OCI-LY3 (cell line): ENCODE results near the gene MGMT.

ENCODE experiments used
- H2AFZ ChIP-seq: fragments of 200-600, 300-600 bp; shearing (Covaris generic); 2 replicates; pipeline ENCODE4 v1.6.0; 2014; ENCODE audit warnings: antibody characterized with exemption, low read depth, low read length
- H3K27ac ChIP-seq: fragments of 200-600, 300-600 bp; sonication (generic); 2 replicates; pipeline ENCODE4 v1.5.1; 2014; ENCODE audit warnings: mild to moderate bottlenecking, low read length, moderate library complexity, mixed read lengths
- H3K27me3 ChIP-seq: fragments of 200-600, 300-600 bp; sonication (generic); 2 replicates; pipeline ENCODE4 v1.6.1; 2014; ENCODE audit warnings: low read depth, low read length, mixed read lengths
- H3K36me3 ChIP-seq: fragments of 200-600, 300-600 bp; sonication (generic); replicated peaks from 2 replicates; pipeline ENCODE3; 2014; ENCODE audit warnings: low read depth, low read length, mixed read lengths
- H3K4me1 ChIP-seq: fragments of 300-600, 200-600 bp; sonication (generic); 2 replicates; pipeline ENCODE4 v1.6.1; 2014; ENCODE audit warnings: low read length, mixed read lengths
- H3K4me2 ChIP-seq: fragments of 200-600, 300-600 bp; sonication (generic); 2 replicates; pipeline ENCODE4 v1.6.1; 2014; ENCODE audit warnings: low read length, mixed read lengths
- H3K4me3 ChIP-seq: fragments of 300-600, 200-600 bp; sonication (generic); 2 replicates; pipeline ENCODE4 v1.5.1; 2014; ENCODE audit warnings: antibody characterized with exemption, mild to moderate bottlenecking, low read length, moderate library complexity
- H3K79me2 ChIP-seq: fragments of 300-600, 200-600 bp; shearing (Covaris generic); 2 replicates; pipeline ENCODE4 v1.6.1; 2014; ENCODE audit warnings: mild to moderate bottlenecking, low read length, mixed read lengths
- H3K9ac ChIP-seq: fragments of 300-600, 200-600 bp; shearing (Covaris generic); 2 replicates; pipeline ENCODE4 v1.6.0; 2014; ENCODE audit warnings: mild to moderate bottlenecking, low read length, moderate library complexity
- H3K9me3 ChIP-seq: fragments of 200-600, 300-600 bp; shearing (Covaris generic); 2 replicates; pipeline ENCODE4 v1.6.1; 2014; ENCODE audit warnings: low read length, mixed read lengths; ENCODE audit not compliant: insufficient read depth
- H4K20me1 ChIP-seq: fragments of 200-600, 300-600 bp; sonication (generic); 2 replicates; pipeline ENCODE4 v1.6.1; 2016; ENCODE audit warnings: low read length, mixed read lengths; ENCODE audit not compliant: insufficient read depth
- CTCF ChIP-seq: fragments of 200-600, 300-600 bp; sonication (generic); IDR thresholded peaks from 2 replicates; pipeline ENCODE4 v1.5.1; 2014; ENCODE audit warnings: antibody characterized with exemption, low read length, low read depth
- EZH2phosphoT487 ChIP-seq: fragments of 200-600 bp; shearing (Covaris generic); IDR thresholded peaks from 2 replicates; pipeline ENCODE4 v1.6.1; 2018; ENCODE audit warnings: antibody characterized with exemption, mixed run types, low read depth

The MGMT gene

GRCh38 chr10:129709627-129710509 is 242.8 kb downstream of the MGMT start:
- Histone ChIP-seq H2AFZ (no peak overlapping the region), H3K9me3 (no peaks in the 10 kb centered on the region), H4K20me1 (no peaks in the 10 kb centered on the region), H3K4me2 (no peak overlapping the region), H3K79me2 (no peaks in the 10 kb centered on the region), H3K4me1 (no peaks in the 10 kb centered on the region), H3K27ac (no peak overlapping the region), H3K36me3 (no peaks in the 10 kb centered on the region), H3K27me3 (no peaks in the 10 kb centered on the region), H3K9ac (no peak overlapping the region), H3K4me3 (no peak overlapping the region)
- no peak for TF ChIP-seq CTCF
- TF ChIP-seq EZH2phosphoT487: no peak

GRCh38 chr10:129710510-129710847 is 243.4 kb downstream of the MGMT start:
- Histone ChIP-seq H3K27me3 (no peaks in the 10 kb centered on the region), H3K27ac (no peak overlapping the region), H4K20me1 (no peaks in the 10 kb centered on the region), H2AFZ (no peak overlapping the region), H3K4me2 (no peak overlapping the region), H3K36me3 (no peaks in the 10 kb centered on the region), H3K9me3 (no peaks in the 10 kb centered on the region), H3K9ac (no peak overlapping the region), H3K4me3 (no peak overlapping the region), H3K79me2 (no peaks in the 10 kb centered on the region), H3K4me1 (no peaks in the 10 kb centered on the region)
- no peak for TF ChIP-seq EZH2phosphoT487
- no peak for TF ChIP-seq CTCF

GRCh38 chr10:129711291-129711690 is 244.2 kb downstream of the MGMT start:
- H4K20me1 ChIP-seq: no peaks in the 10 kb centered on the region
- H2AFZ ChIP-seq: no peak overlapping the region
- H3K4me2 ChIP-seq: no peak overlapping the region
- no peaks in the 10 kb centered on the region for H3K27me3 ChIP-seq
- H3K79me2 ChIP-seq: no peaks in the 10 kb centered on the region
- H3K27ac ChIP-seq: no peak overlapping the region
- no peaks in the 10 kb centered on the region for H3K4me1 ChIP-seq
- no peaks in the 10 kb centered on the region for H3K36me3 ChIP-seq
- H3K9ac ChIP-seq: no peak overlapping the region
- H3K9me3 ChIP-seq: no peaks in the 10 kb centered on the region
- no peak overlapping the region for H3K4me3 ChIP-seq
- TF ChIP-seq EZH2phosphoT487: no peak
- no peak for TF ChIP-seq CTCF

GRCh38 chr10:129712000-129712399 is 245.0 kb downstream of the MGMT start:
- no peak overlapping the region for H3K9ac ChIP-seq
- H3K79me2 ChIP-seq: no peaks in the 10 kb centered on the region
- H3K27me3 ChIP-seq: no peaks in the 10 kb centered on the region
- TF ChIP-seq CTCF: no peak
- H3K4me3 ChIP-seq: no peak overlapping the region
- no peak overlapping the region for H3K27ac ChIP-seq
- no peaks in the 10 kb centered on the region for H3K4me1 ChIP-seq
- no peak overlapping the region for H2AFZ ChIP-seq
- H4K20me1 ChIP-seq: no peaks in the 10 kb centered on the region
- no peak overlapping the region for H3K4me2 ChIP-seq
- H3K9me3 ChIP-seq: no peaks in the 10 kb centered on the region
- no peaks in the 10 kb centered on the region for H3K36me3 ChIP-seq
